Stimulated activated CD8-positive, alpha-beta memory T cell treated with anti-CD3 and anti-CD28 coated beads, Interleukin-2, amount 100 ng/mL, for 48 hours (primary cell): ENCODE results near the gene MRE11.
"Not testable (repeated sequence)": the region's sequence is repeated elsewhere in the genome, so short reads cannot be mapped to it uniquely, and the experiment has no call there.

Experiments
- DNase-seq, 2 donors: peaks; one replicate each; pipeline ENCODE4 v3.0.0-alpha.2; 2020; ENCODE audit warnings: low read depth in 2 of 2

Gene MRE11

DNA sequence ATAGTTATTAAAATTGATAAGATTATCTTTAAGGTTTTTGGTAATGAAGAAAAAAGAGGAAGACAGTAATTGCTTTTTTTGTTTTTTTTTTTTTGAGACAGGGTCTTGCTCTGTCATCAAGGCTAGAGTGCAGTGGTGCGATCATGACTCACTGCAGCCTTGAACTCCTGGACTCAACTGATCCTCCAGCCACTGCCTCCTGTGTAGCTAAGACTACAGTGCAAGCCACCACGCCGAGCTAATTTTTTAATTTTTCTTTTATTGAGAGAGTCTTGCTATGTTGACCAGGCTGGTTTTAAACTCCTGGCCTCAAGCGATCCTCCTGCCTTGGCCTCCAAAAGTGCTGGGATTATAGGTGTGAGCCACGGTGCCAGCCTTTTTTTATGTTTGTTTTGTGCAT is 12.9 kb upstream of the MRE11 start:
- DNase-seq, result not testable (repeated sequence)

DNA sequence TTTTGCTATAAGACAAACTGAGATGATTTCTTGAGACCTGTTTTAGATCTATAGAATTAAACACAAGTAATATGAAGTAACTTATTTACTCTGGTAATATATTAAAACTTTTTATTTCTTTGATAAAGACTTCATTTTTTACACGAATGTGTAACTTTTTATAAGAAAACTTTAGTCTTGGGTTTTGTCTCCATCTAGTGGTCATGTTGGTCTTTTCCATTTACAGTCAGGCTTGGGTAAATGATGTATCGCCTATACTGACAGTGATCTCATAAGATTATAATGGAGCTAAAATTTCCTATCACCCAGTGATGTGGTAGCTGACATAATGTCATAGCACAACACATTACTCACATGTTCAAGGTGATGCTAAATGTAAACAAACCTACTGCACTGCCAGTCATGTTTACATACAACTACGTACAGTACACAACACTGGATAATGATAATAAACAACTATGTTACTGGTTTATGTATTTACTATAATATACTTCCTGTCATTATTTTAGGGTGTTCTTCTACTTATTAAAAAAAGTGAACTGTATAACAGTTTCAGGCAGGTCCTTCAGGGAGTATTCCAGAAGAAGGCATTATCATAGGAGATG is 11.1 kb upstream of the MRE11 start:
- DNase-seq, result no peak

DNA sequence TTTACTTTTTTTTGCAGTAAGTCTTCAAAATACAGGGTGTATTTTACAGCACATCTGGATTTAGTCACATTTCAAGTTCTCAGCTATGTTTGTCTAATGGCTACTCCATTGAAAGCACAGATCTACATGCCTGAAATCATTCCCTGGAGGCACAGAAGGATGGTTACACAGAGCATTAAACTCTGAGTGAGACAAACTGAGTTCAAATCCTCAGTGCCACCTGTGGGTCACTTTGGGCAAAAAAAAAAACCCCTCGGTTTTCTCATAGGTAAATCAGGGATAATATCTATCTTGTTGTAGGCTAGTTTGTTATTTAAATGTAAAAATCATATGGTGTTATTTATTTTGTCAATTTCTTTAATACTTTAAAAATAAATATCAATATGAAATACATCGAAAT is 7.9 kb upstream of the MRE11 start:
- no peak for DNase-seq

DNA sequence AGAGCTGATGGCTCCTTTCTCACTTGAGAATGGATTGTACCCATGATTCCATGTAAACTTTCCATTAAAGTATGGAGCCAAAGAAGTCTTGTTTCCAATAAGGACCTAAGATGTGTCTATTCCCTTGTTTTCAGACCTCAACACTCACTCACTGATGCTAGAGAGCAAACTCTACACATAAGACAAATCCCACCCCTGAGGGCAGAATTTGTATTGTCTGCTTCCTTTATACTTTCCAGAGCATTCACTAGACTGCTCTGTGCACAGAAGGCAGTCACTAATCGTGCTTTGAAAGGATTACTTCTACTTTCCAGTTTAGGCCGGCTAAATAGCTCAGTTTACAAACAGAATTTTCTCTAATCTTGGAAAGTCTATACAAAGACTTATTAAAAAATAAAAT is 6.5 kb upstream of the MRE11 start:
- no peak for DNase-seq

DNA sequence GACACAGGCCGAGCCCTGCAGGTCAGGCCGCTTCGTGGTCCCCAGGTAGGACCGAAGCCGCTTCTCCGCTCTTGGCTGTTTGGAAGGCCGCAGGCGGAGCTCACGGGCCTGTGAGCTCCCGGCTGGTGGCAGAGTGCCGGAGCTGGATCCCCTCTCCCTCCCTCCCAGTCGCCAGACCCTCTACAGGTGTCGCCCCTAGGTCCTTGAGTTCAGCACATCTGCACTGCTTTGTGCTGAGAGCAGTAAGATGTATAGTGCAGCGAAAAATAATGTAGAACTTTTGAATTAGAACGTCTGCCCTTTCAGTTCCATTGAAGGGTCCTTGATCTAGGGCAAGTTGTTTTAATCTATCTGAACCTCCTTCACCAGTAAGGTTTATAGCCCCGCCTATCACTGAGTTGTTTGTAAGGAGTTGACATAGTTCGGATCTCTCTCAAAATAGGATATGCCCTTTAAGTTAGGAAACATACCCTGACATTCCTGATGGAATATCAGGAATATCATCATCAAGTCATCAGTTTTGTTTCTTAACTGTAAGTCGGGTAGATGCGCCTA is 559 bp upstream of the MRE11 start:
- no peak for DNase-seq

DNA sequence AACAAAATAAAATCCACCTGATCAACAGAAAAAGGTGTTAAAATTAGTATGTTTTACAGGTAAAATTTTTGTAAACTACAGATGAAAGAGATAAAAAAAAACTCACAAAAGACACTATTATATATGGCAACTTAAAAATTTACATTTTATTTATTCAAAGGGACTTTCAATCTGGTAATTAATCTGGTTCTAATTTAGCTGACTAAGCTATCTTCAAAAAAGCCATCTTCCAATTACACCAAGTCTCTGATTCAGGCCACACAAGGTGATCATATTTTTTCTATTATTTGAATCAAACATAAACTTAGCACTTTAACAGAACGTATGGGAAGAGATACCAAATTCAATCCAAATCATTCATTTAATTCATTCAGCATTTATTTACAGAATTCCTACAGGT is 7.6 kb downstream of the MRE11 start:
- no peak for DNase-seq

DNA sequence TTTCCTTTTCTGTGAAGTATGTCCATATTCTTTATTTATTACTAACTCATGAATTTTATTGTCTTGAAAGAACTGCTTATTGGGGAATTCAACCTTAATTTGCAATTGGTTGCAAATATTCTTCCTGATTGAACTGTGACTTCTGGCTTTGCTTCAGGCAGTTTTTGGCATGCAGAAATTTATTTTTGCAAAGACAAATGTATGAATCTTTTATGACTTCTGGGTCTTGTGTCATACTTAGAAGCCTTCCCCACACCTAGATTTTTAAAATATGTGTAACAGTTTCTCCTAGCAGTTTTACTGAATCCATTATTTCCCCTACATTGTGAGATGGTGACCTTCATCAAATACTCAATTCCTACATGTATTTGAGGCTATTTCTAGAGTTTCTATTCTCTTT is 12.3 kb downstream of the MRE11 start:
- no peak for DNase-seq

DNA sequence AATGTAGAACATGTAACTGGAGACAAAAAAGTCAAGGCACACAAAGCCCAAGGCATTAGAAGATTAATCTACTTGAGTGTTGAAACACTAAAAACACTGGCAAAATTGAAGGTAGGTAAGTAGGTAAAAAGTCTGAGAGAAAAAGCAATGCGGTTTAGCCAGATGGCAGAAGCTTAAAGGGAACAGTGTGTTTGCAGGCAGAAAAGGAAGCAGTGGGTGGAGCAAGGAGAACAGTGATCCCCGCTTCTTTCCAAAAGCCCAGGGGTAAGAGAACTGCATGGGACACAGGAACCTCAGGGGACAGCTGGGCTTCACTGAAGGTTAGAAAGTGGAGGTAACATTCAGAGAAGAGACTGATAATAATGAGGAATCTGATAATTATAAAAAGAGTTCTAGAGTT is 16.0 kb downstream of the MRE11 start:
- DNase-seq, result no peak

DNA sequence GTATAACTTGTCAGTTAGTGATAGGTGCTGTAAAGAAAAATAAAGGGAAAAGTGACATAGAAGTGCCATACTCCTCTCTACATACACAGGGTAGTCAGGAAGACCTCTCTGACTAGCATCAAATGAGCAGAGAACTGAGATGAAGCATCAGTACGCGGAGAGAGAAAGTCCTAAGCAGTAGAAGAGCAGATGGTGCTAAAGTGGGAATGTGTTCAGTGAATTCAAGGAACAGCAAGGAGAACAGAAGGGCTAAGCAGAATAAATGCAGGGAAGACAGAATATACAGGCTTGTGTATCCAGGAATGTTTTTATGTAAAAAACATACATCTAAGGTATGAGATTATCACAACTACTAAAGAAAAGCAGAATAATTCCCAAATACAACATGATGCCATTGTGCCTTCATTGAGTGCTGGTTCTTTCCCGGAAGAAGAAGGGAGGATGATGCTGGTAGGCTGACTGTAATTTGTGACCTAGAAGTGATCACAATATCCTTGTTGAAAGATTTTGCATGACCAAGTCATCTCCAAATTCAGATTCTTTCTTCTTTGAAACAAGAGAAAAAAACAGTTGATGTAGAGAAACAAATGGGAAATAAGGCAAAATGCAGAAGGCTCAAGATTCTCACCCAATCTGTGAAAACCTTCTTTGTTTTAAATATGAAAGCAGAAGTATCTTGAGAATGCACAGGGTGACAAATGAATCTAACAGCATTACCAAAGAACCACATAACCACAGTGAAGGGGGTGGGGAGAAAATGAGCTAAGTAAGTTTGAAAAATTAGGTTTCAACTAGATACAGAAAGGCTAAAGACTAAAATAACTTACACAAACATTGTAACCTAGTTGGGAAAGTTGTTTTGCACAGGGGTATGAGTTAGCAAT is 20.5 kb downstream of the MRE11 start:
- no peak for DNase-seq

DNA sequence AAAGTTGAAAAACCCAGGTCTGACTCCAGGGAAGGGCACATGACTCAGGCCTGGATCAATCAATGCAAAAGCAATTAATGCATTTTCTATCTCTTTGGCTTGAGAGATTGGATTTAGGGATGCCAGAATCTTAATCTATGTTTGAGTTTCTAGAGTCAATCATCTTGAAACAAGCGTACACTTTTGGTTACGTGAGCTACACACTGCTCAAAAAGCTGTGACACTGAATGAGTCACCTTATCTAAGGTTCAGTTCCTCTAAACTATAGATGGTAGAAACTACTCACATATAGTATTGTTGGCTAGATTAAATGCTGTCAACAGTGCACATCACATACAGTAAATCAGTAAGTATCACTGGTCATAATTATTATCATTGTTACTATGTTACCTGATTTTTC is 24.2 kb downstream of the MRE11 start:
- no peak for DNase-seq

DNA sequence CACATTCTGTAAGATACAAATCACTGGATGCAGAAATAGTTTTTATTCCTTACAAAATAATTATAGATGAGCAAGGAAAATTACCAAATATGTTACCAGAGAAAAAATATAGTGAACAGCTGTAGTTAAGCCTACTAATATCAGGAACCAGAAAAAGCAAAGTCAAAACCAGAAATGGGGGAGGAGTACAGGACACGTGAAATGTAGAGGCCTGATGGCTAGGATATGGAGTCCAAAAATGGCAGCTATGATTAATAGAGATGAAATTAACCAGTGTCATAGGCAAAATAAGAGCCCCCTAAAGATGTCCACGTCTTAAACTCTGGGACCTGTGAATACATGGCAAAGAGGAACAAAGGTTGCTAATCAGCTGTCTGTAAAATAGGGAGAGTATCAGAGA is 34.1 kb downstream of the MRE11 start:
- no peak for DNase-seq

DNA sequence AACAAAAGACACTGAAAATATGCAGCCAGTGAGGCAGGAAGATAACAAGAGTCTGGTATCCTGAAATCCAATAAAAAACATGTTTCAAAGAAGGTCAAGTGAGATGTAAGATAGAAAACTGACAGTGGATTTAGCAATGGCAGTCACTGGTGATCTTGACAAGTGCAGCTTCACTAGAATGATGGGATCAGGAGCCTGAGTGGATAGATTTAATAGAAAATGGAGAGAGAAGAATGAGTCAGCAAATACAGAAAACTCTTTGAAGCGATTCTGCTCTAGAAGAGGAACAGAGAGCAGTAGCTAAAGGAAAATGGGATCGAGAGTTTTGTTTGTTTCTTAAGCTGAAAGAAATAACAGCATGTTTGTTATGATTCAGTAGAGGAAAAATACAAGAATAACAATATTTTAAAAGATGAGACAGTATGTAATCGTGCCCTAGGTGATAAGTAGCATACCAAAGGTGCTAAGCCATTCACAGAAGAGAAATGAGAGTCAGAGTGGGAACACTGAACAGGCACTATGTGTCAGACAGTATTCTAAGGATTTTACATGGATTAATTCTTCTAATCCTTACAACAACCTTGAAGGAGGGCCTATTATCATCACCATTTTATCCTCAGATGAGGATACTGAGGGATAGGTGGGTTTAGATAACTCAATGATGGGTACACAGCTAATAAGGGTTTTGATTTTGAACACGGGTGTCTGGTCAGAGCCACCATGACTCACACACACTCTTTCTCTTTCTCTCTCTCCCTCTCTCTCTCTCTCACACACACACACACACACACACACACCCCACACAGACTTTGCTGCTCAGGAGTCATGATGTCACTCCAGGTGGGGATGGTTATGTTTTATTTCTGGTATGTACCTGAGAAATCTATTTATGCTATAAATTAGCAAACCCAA is 36.3 kb downstream of the MRE11 start:
- no peak for DNase-seq

DNA sequence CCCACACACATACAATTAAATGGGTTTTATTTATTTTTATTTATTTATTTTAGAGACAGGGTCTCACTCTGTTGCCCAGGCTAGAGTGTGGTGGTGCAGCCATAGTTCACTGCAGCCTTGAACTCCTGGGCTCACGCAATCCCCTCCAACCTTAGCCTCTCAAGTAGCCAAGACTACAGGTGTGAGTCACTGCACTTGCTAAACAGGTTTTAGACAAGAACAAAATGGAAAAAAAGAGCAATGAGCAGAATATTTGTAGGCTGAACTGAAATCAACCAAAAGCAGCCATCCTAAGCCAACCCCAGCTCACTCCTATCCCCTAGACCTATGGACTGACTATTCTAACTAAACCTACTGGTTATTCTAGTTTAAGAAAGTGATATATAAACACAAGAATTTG is 37.8 kb downstream of the MRE11 start:
- DNase-seq, result no peak

DNA sequence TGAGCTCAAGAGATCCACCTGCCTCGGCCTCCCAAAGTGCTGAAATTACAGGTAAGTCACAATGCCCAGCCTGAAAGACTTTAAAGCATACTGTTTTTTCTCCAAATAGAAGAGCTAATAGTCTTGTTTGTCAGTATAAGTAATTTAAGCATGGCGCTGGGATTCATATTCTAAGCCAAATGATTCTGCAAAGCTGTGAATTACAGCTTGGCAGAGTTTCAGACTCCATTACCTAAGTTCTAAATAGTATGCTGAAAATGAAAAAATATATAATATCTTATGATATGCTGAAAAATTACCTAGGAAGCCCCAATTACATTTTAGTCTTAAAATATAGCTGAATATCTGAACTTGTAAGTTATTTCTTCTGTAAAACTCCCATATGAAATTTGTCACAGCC is 39.3 kb downstream of the MRE11 start:
- no peak for DNase-seq

DNA sequence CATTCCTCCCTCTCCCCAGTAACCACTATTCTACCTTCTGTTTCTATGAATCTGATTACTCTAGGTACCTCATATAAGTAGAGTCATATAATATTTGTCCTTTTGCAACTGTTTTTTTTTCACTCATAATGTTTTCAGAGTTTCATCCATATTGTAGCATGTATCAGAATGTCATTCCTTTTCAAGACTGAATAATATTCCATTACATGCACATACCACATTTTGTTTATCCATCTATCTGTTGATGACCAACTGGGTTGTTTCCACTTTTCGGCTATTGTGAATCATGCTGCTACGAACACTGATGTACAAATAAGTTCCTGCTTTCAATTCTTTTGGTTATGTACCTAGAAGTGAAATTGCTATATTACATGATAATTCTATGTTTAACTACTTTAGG is 40.7 kb downstream of the MRE11 start:
- no peak for DNase-seq

DNA sequence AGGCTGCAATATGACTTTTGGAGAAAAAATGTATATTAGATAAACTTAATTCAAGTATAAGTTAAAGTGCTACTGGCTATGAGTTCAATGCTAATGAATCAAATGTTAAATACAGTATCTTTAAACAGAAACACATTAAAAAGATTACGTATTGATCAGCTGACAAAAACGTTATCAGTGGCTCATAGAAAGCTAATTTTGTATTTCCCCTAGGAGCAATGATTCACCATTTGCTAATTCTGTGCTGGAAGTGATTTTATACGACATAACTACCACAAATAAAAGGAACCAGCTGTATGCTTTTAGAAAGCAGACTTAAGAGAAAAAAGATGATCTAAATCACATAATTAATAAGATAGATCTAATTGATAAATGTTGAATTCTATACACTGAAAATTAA is 43.6 kb downstream of the MRE11 start:
- DNase-seq, result no peak

DNA sequence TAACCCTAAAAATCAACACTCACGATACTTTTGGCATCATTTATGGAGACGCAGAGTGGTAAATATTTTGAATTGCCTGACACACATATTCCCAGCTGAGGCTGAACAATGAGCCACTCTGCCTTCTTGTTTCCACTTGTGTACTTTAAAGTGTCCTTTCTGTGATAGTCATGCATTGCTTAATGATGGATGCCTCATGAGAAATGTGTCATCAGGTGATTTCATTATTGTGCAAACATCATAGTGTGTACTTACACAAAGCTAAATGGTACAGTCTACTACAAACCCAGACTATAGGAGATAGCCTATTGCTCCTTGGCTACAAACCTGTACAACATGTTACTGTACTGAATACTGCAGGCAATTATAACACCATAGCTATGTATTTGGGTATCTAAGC is 44.2 kb downstream of the MRE11 start:
- no peak for DNase-seq

DNA sequence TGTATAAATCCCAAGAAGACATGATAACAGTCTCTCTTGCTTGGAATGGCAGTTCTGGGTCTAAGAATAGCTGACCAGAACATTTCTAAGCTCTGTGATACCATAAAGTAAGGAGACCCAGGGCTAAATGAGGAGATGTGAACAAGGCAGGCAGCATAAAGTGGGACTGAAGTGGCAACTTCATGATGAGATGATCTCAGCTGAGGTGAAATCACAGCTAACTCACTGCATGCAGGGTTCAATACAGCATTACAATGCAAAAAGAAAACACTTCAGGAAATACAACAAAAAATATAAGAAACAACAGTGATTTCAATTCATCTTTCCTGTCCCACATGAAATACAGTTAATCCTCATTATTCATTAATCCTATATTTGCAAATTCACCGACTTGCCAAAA is 44.6 kb downstream of the MRE11 start:
- no peak for DNase-seq

DNA sequence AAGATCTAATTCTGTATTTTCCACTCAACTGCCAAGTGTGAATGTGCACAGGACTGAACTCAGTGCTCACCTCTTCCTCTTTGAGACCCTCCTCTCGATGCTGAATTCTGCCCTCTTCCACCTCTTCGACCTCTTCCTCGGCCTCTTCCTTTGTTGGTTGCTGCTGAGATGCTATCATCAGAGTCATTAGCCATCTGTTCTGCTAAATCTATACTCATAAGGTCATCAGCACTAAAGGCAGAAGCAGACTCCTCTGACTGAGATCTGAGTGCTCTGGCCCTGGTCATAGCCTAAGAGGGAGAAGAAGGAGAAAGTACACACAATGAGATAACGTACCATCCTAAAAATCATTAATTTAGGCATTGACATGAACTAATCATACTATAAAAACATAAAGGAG is 46.5 kb downstream of the MRE11 start:
- no peak for DNase-seq

DNA sequence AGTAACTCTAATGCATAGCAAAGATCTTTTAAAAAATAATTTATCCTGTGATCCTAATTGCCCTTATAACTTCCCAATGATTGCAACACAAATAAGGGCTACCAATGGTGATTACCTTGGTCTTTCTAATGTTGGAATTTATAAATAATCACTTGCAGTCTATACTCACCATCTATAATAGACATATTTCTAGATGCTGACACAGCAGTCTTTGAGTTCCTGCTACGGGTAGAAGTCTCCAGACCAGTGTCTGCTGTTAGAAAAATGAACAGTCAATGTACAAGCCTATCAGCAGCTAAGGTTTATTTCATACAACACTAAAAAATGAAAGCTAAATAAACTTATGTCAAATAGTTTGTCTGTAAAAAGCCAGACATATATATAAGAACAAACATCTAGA is 48.0 kb downstream of the MRE11 start:
- DNase-seq, result no peak

DNA sequence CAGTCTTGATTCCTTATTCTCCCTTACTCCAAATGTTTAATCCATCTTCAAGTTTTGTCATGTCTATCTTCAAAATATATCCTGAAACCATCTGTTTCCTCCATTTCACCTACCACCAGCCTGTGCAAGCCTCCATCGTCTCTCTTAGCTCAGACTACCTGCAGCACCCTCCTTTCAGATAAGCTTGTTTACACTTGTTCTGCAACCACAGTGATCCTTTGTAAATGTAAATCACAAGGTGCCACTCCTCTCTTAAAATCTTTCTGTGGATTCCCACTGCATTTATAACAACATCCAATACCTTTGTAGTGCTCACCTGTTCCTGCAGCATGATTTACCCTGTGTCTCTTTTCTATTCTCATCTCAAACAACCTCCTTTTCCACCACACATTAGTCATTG is 60.6 kb downstream of the MRE11 start:
- no peak for DNase-seq

DNA sequence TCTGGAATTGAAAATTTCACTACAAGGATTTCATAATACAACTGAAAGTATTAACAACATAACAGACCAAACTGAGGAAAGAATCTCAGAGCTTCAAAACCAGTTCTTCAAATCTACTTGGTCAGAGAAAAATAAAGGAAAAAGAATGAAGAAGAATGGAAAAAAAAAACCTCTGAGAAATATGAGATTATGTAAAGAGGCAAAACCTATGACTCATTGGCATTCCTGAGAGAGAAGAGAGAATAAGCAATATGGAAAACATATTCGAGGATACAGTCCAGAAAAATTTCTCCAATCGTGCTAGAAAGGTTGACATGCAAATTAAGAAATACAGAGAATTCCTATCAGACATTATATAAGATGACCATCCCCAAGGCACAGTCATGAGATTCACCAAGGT is 69.0 kb downstream of the MRE11 start:
- no peak for DNase-seq
